ENCODE results near the gene ANKIB1. TPM values are rescaled to one million over a fixed set of nuclear protein-coding genes. Genes with fewer than 3 reads are reported as not detected.
A peak's percentile ranks its signal among the peaks of the same experiment; 100 is the strongest.

The ANKIB1 gene
- polyA plus RNA-seq, 1 experiment: 35.0 TPM

GRCh38 chr7:92255308-92255707, 9.5 kb downstream of the ANKIB1 start:
- no peak for TF ChIP-seq CTCF (IDR thresholded peaks at IDR 0.05; ENCODE audit: insufficient read depth, low read depth, low read length)
- POLR2A ChIA-PET: no interaction called here
- peak; percentile 25 for DNase-seq (ENCODE audit: low read depth)

GRCh38 chr7:92259062-92259461, 13.3 kb downstream of the ANKIB1 start:
- ChIA-PET POLR2A (no interaction called here), CTCF (interaction anchor here (0.6 kb wide), 1 partner anchor 132 kb away, joined by 3 read pairs; no protein-coding TSS in a partner anchor)
- no peaks in the 10 kb centered on the region for H3K27me3 ChIP-seq (ENCODE audit: control insufficient read depth, insufficient read depth, low read length)
- no peak for TF ChIP-seq CTCF (IDR thresholded peaks at IDR 0.05; ENCODE audit: insufficient read depth, low read depth, low read length)
- no peak for DNase-seq (ENCODE audit: low read depth)
- H3K4me3 ChIP-seq (ENCODE audit: low read depth, low read length): no peak overlapping the region
- H3K36me3 ChIP-seq (ENCODE audit: control insufficient read depth, insufficient read depth, low read length): no peaks in the 10 kb centered on the region

More at GRCh38 chr7:92255308-92255707, 9.5 kb downstream of the ANKIB1 start:
- no peaks in the 10 kb centered on the region for H3K27me3 ChIP-seq (ENCODE audit: control insufficient read depth, insufficient read depth, low read length)
- H3K36me3 ChIP-seq (ENCODE audit: control insufficient read depth, insufficient read depth, low read length): no peaks in the 10 kb centered on the region
- no peak overlapping the region for H3K4me3 ChIP-seq (ENCODE audit: low read depth, low read length)
- CTCF ChIA-PET: interaction anchor here (0.8 kb wide), 1 partner anchor 12 kb away, joined by 3 read pairs; no protein-coding TSS in a partner anchor

- no peak for DNase-seq (ENCODE audit: low read depth)
- ChIA-PET CTCF (interaction anchor here (0.6 kb wide), 1 partner anchor 131 kb away, joined by 3 read pairs; no protein-coding TSS in a partner anchor), POLR2A (no interaction called here)
- no peak for TF ChIP-seq CTCF (IDR thresholded peaks at IDR 0.05; ENCODE audit: insufficient read depth, low read depth, low read length)
- no peaks in the 10 kb centered on the region for H3K27me3 ChIP-seq (ENCODE audit: control insufficient read depth, insufficient read depth, low read length)
- no peaks in the 10 kb centered on the region for H3K36me3 ChIP-seq (ENCODE audit: control insufficient read depth, insufficient read depth, low read length)
- H3K4me3 ChIP-seq (ENCODE audit: low read depth, low read length): no peak overlapping the region
These were observed 14.0 kb downstream of the ANKIB1 start for GRCh38 chr7:92259610-92260247.

GRCh38 chr7:92260248-92260781, 14.5 kb downstream of the ANKIB1 start:
- ChIA-PET POLR2A (no interaction called here), CTCF (interaction anchor here (0.6 kb wide), 1 partner anchor 8 kb away, joined by 3 read pairs; no protein-coding TSS in a partner anchor)
- TF ChIP-seq CTCF (IDR thresholded peaks at IDR 0.05; ENCODE audit: insufficient read depth, low read depth, low read length): no peak
- no peak for DNase-seq (ENCODE audit: low read depth)
- Histone ChIP-seq H3K4me3 (ENCODE audit: low read depth, low read length) (no peak overlapping the region), H3K36me3 (ENCODE audit: control insufficient read depth, insufficient read depth, low read length) (no peaks in the 10 kb centered on the region), H3K27me3 (ENCODE audit: control insufficient read depth, insufficient read depth, low read length) (no peaks in the 10 kb centered on the region)

- no peak for DNase-seq (ENCODE audit: low read depth)
- no peak overlapping the region for H3K4me3 ChIP-seq (ENCODE audit: low read depth, low read length)
- TF ChIP-seq CTCF (IDR thresholded peaks at IDR 0.05; ENCODE audit: insufficient read depth, low read depth, low read length): no peak
- CTCF ChIA-PET: interaction anchor here (0.6 kb wide), 1 partner anchor 11 kb away, joined by 3 read pairs; no protein-coding TSS in a partner anchor
- H3K36me3 ChIP-seq (ENCODE audit: control insufficient read depth, insufficient read depth, low read length): no peaks in the 10 kb centered on the region
- H3K27me3 ChIP-seq (ENCODE audit: control insufficient read depth, insufficient read depth, low read length): no peaks in the 10 kb centered on the region
- POLR2A ChIA-PET: no interaction called here
These were observed 20.9 kb downstream of the ANKIB1 start for GRCh38 chr7:92266415-92267241.

All from BJ (cell line).